NB4 (cell line): ENCODE data around the gene NUDT15.
"Not testable (repeated sequence)": the region's sequence is repeated elsewhere in the genome, so short reads cannot be mapped to it uniquely, and the experiment has no call there.

Experiments used
- DNase-seq: peaks from one replicate; pipeline ENCODE4 v3.0.0; 2010; ENCODE audit warnings: low read depth
- H3K4me3 ChIP-seq: one replicate; pipeline ENCODE4 v1.5.1; 2011; ENCODE audit warnings: mild to moderate bottlenecking, low read depth, low read length, moderate library complexity
- MYC ChIP-seq: IDR thresholded peaks from 2 replicates; pipeline ENCODE4 v1.6.1; 2011; ENCODE audit warnings: low read depth, low read length
- POLR2A ChIP-seq: IDR thresholded peaks from 2 replicates; pipeline ENCODE4 v1.6.1; 2011; ENCODE audit warnings: mild to moderate bottlenecking; ENCODE audit not compliant: insufficient read length; ENCODE audit errors: extremely low read depth
- TF ChIP-seq, protein P1 (sequence below): IDR thresholded peaks from 2 replicates; pipeline ENCODE4 v1.6.1; 2011; ENCODE audit warnings: low read depth, low read length
- TF ChIP-seq, protein P2 (sequence below): IDR thresholded peaks from one replicate; pipeline ENCODE4 v1.5.1; 2012; ENCODE audit warnings: low read depth, low read length

The NUDT15 gene

DNA sequence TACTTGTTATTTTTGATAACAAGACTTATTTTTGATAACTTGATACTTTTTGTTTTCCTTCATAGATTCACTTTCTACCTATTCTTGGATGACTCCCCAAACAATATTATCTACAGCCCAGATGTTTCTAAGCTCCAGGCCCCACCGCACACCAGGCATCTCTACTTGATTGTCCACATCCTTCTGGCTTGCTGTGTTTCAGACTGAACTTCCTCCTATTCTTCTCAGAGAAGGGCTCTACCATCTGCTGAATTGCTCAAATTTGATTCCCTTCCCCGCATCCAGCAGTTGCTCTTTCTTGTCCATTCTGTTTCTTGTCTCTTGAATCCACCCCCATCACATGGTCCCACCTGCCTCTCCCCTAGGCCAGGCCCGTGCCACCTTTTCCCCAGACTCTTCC, 13.0 kb downstream of the NUDT15 start:
- H3K4me3 ChIP-seq, result no peak overlapping the region
- no peak for TF ChIP-seq POLR2A
- TF ChIP-seq, protein P1, sequence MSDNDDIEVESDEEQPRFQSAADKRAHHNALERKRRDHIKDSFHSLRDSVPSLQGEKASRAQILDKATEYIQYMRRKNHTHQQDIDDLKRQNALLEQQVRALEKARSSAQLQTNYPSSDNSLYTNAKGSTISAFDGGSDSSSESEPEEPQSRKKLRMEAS, result no peak
- no peak for TF ChIP-seq MYC
- TF ChIP-seq, protein P2, sequence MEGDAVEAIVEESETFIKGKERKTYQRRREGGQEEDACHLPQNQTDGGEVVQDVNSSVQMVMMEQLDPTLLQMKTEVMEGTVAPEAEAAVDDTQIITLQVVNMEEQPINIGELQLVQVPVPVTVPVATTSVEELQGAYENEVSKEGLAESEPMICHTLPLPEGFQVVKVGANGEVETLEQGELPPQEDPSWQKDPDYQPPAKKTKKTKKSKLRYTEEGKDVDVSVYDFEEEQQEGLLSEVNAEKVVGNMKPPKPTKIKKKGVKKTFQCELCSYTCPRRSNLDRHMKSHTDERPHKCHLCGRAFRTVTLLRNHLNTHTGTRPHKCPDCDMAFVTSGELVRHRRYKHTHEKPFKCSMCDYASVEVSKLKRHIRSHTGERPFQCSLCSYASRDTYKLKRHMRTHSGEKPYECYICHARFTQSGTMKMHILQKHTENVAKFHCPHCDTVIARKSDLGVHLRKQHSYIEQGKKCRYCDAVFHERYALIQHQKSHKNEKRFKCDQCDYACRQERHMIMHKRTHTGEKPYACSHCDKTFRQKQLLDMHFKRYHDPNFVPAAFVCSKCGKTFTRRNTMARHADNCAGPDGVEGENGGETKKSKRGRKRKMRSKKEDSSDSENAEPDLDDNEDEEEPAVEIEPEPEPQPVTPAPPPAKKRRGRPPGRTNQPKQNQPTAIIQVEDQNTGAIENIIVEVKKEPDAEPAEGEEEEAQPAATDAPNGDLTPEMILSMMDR, result no peak
- no peak for DNase-seq

DNA sequence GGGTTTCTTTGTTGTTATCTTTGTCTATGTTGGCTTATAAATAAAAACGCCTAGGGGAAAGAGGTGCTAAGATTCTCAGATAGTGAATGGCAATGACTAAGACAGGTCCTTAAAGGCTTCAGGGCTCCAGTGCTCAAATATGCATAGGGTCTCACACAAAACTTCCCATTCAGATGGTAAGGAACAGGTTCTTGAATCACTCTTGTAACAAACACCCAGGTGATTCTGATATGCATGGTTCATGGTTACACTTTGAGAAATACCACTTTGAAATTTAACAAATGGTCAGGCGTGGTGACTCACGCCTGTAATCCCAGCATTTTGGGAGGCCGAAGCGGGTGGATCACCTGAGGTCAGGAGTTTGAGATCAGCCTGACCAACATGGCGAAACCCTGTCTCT, 17.1 kb downstream of the NUDT15 start:
- TF ChIP-seq, protein P1, result no peak
- no peak for TF ChIP-seq MYC
- TF ChIP-seq POLR2A, result no peak
- TF ChIP-seq, protein P2, result no peak
- DNase-seq, result no peak
- H3K4me3 ChIP-seq, result no peak overlapping the region

DNA sequence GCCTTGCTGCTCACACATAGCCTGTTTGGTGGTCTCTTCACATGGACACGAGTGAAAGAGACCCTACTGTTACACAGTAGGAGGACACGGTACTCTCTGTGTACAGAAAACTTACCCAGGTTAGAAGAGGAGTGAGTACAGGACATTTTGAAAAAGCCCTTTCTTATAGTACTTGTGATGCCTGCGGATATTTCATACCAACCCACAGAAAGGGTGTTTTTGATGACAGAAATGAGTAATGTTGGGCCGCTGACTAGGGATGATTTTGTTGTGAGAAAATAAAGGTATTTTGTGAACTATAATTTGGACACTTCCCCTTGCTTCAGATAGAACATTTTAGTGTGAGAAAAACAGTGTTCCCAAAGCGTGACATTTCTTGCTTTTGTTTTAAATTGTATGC, 18.2 kb downstream of the NUDT15 start:
- TF ChIP-seq, protein P1, result no peak
- TF ChIP-seq MYC, result no peak
- TF ChIP-seq, protein P2, result no peak
- no peak for TF ChIP-seq POLR2A
- H3K4me3 ChIP-seq, result no peak overlapping the region
- DNase-seq, result no peak

DNA sequence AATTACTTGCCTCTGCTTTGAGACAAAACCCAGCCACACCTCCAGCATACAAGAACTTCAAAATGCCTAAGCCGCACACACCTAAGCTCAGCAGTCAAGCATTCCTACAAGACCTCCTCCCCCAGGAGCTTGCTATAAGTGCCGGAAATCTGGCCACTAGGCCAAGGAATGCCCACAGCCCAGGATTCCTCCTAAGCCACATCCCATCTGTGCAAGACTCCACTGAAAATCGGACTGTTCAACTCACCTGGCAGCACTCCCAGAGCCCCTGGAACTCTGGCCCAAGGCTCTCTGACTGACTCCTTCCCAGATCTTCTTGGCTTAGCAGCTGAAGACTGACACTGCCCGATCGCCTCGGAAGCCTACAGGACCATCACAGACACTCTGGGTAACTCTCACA, 21.0 kb downstream of the NUDT15 start:
- not testable (repeated sequence) for DNase-seq, H3K4me3 ChIP-seq

DNA sequence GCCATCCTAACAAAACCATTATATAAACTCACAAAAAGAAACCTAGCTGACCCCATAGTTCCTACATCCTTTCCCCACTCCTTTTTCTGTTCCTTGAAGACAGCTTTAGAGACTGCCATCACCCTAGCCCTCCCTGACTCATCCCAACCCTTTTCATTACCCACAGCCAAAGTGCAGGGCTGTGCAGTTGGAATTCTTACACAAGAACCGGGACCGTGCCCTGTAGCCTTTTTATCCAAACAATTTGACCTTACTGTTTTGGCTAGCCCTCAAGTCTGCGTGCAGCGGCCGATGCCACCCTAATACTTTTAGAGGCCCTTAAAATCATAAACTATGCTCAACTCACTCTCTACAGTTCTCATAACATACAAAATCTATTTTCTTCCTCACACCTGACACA, 22.4 kb downstream of the NUDT15 start:
- DNase-seq, H3K4me3 ChIP-seq: not testable (repeated sequence)

DNA sequence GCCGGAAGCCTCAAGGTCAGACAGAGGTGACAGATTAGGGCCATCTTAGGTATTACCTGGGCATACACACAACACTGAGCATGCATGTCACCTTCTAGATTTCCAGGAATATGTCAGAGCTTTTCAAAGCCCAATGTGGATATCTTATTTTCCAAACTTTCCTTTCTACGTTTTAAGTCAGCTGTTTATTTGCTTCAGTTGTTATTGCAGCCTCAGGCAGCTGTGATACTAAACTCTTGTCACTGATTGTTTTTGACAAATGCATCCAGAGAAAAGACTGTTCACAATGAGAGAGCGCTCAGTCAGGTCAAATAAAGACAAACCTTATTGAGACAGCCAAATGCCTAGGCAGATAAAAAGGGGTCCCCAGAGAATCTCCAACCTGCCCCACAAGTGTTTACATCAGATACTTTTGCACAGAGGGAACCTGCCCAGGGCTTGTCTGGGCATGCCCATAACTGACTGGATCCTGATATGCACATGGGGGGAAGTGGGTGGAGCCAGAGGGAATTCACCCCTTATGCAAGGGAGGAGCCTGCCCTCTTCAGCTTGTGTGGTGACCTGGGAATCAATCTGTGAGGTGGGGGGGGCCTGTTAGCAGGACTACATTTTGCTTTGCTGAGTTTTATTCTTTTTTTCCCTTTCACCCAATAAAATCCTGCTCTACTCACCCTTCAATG, 28.9 kb downstream of the NUDT15 start:
- peak; percentile 38 for DNase-seq
- TF ChIP-seq, protein P1, result no peak
- TF ChIP-seq MYC (no peak), POLR2A (no peak)
- TF ChIP-seq, protein P2, result no peak
- H3K4me3 ChIP-seq, result no peak overlapping the region

DNA sequence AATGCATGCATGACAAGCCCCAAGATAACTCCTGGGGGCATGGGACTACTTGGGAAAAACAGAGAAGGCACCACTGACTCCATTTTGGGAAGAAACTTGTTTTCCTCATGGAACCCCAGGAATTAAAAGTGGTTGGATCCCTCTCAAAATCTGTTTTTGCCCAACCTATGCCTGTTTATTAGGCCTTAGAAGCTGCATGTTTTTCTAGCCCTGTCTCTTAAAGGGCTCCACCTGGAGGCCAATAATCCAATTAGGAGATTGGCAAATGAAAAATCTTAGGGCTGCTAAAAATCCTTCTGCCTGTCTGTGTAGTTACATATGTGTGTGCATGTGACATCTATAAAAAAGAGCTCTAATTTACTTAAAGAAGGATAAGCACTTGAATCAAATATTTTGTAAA, 30.5 kb downstream of the NUDT15 start:
- H3K4me3 ChIP-seq, result no peak overlapping the region
- no peak for DNase-seq
- TF ChIP-seq, protein P2, result no peak
- TF ChIP-seq POLR2A, result no peak
- TF ChIP-seq MYC, result no peak
- TF ChIP-seq, protein P1, result no peak
